A673 (cell line): ENCODE measurements around the gene RBP7. TPM values are rescaled to one million over a fixed set of nuclear protein-coding genes. Genes with fewer than 3 reads are reported as not detected.

Experiments used
- BruUV-seq: library from RNA; stranded (reverse); fragments of 400-500 nt; replicated peaks from 2 replicates; lab custom pipeline; 2021; lab: Mats Ljungman, UMichigan
- CTCF ChIA-PET: fragments of 300-600 bp; sonication (Branson Sonifier 250); formaldehyde crosslinking; loops from one replicate; lab custom pipeline; 2022; ENCODE audit warnings: antibody characterized with exemption; lab: Charles Lee
- POLR2A ChIA-PET: fragments of 300-600 bp; sonication (Branson Sonifier 250); formaldehyde crosslinking; loops from one replicate; lab custom pipeline; 2022; ENCODE audit warnings: antibody characterized with exemption; ENCODE audit not compliant: low non-redundant PET; lab: Charles Lee
- DNase-seq: peaks from one replicate; pipeline ENCODE4 v3.0.0-alpha.2; 2015; ENCODE audit warnings: low spot score
- H3K27ac ChIP-seq: fragments of 200-600 bp; sonication (generic); 2 replicates; pipeline ENCODE4 v1.5.1; 2016; ENCODE audit warnings: mixed run types, low read depth, mild to moderate bottlenecking, mixed read lengths, antibody characterized with exemption, low read length; ENCODE audit not compliant: poor library complexity, severe bottlenecking
- H3K27me3 ChIP-seq: fragments of 200-600 bp; sonication (generic); replicated peaks from 2 replicates; pipeline ENCODE4 v1.6.1; 2017; ENCODE audit warnings: mixed run types, low read depth, mild to moderate bottlenecking, mixed read lengths, antibody characterized with exemption, low read length; ENCODE audit not compliant: insufficient read depth, poor library complexity
- H3K36me3 ChIP-seq: fragments of 200-600 bp; sonication (generic); 2 replicates; pipeline ENCODE4 v1.6.1; 2016; ENCODE audit warnings: mixed run types, mild to moderate bottlenecking, mixed read lengths, antibody characterized with exemption, low read length; ENCODE audit not compliant: insufficient read depth, poor library complexity, severe bottlenecking
- H3K4me1 ChIP-seq: fragments of 200-600 bp; sonication (generic); 2 replicates; pipeline ENCODE4 v1.6.1; 2017; ENCODE audit warnings: mixed run types, mild to moderate bottlenecking, mixed read lengths, antibody characterized with exemption, low read length; ENCODE audit not compliant: insufficient read depth, poor library complexity, severe bottlenecking
- H3K4me3 ChIP-seq: fragments of 200-600 bp; sonication (generic); 2 replicates; pipeline ENCODE4 v1.5.1; 2016; ENCODE audit warnings: low read depth, mixed run types, mild to moderate bottlenecking, mixed read lengths, low read length; ENCODE audit not compliant: poor library complexity, severe bottlenecking
- H3K9me3 ChIP-seq: fragments of 200-600 bp; sonication (generic); 2 replicates; pipeline ENCODE4 v1.6.1; 2016; ENCODE audit warnings: mixed run types, low read depth, mild to moderate bottlenecking, mixed read lengths, antibody characterized with exemption, low read length; ENCODE audit not compliant: poor library complexity, severe bottlenecking
- CTCF ChIP-seq: fragments of 300-800, 200-600 bp; sonication (generic); conservative IDR thresholded peaks from 2 replicates; pipeline ENCODE4 v1.5.1; 2017; ENCODE audit warnings: low read depth, mild to moderate bottlenecking, antibody characterized with exemption, low read length, moderate library complexity, mixed read lengths
- EZH2 ChIP-seq: fragments of 200-600 bp; sonication (generic); IDR thresholded peaks from 2 replicates; pipeline ENCODE4 v1.6.1; 2017; ENCODE audit warnings: borderline replicate concordance, low read depth, mild to moderate bottlenecking, mixed read lengths, antibody characterized with exemption, low read length; ENCODE audit not compliant: poor library complexity, severe bottlenecking
- intact Hi-C: fragments of 100-400 bp; cut with micrococcal nuclease; formaldehyde crosslinking; loops from one replicate; pipeline ENCODE4 v1.10.0; 2022; ENCODE audit not compliant: unreplicated experiment
- total RNA-seq: library from RNA; stranded (reverse); gene quantifications from 2 replicates; pipeline ENCODE4 v1.2.3, GENCODE V29; 2021

Gene RBP7
- total RNA-seq, 1 experiment from 2014 or later, result not detected

- Histone ChIP-seq H3K27me3 (no peaks in the 10 kb centered on the region), H3K9me3 (no peaks in the 10 kb centered on the region), H3K4me1 (peaks cover 22% of the 10 kb centered on the region), H3K36me3 (no peaks in the 10 kb centered on the region), H3K4me3 (no peak overlapping the region), H3K27ac (no peak overlapping the region)
- CTCF ChIA-PET, result interaction anchor here (0.6 kb wide), 1 partner anchor 272 kb away, joined by 4 read pairs; no protein-coding TSS in a partner anchor
- intact Hi-C loops, result no loop called here
- no peak for DNase-seq
- TF ChIP-seq CTCF, result no peak
- TF ChIP-seq EZH2, result no peak
- POLR2A ChIA-PET, result interaction anchor here (0.6 kb wide), 1 partner anchor 775 kb away, joined by 11 read pairs; no protein-coding TSS in a partner anchor
- no TSS peak for BruUV-seq
These were observed 63.5 kb downstream of the RBP7 start for GRCh38 chr1:10060311-10061100.

GRCh38 chr1:10061276-10061675 is 64.2 kb downstream of the RBP7 start:
- no peak overlapping the region for H3K4me3 ChIP-seq
- H3K9me3 ChIP-seq, result no peaks in the 10 kb centered on the region
- BruUV-seq, result no TSS peak
- peaks cover 15% of the 10 kb centered on the region for H3K4me1 ChIP-seq
- H3K27ac ChIP-seq, result no peak overlapping the region
- CTCF ChIA-PET, result no interaction called here
- no peak for DNase-seq
- H3K27me3 ChIP-seq, result no peaks in the 10 kb centered on the region
- no peaks in the 10 kb centered on the region for H3K36me3 ChIP-seq
- intact Hi-C loops, result no loop called here
- TF ChIP-seq EZH2, result no peak
- no peak for TF ChIP-seq CTCF
- POLR2A ChIA-PET, result no interaction called here

GRCh38 chr1:10063878-10064277 is 66.8 kb downstream of the RBP7 start:
- no peak for DNase-seq
- H3K4me3 ChIP-seq, result no peak overlapping the region
- H3K9me3 ChIP-seq, result no peaks in the 10 kb centered on the region
- no peak for TF ChIP-seq EZH2
- no peak for TF ChIP-seq CTCF
- CTCF ChIA-PET, result no interaction called here
- H3K4me1 ChIP-seq, result peaks cover 12% of the 10 kb centered on the region
- POLR2A ChIA-PET, result no interaction called here
- intact Hi-C loops, result no loop called here
- no peaks in the 10 kb centered on the region for H3K27me3 ChIP-seq
- no TSS peak for BruUV-seq
- H3K27ac ChIP-seq, result no peak overlapping the region
- no peaks in the 10 kb centered on the region for H3K36me3 ChIP-seq
